Omental fat pad (tissue), 4 donors: ENCODE data around the gene CLPX. TPM values are rescaled to one million over a fixed set of nuclear protein-coding genes. Genes with fewer than 3 reads are reported as not detected.

Experiments
- ATAC-seq: fragments of 150-250 bp; one replicate; pipeline ENCODE4 v1.9.1; 2016; ENCODE audit warnings: mild to moderate bottlenecking, moderate library complexity; ENCODE audit not compliant: low FRiP score
- DNase-seq: peaks from one replicate; pipeline ENCODE4 v3.0.0-alpha.2; 2019; ENCODE audit warnings: low spot score
- CTCF ChIP-seq, 3 donors: fragments of 450-650 bp; IDR thresholded peaks; one replicate each; pipeline ENCODE4 v1.5.1; 2016 to 2017; ENCODE audit warnings: antibody characterized with exemption in 3 of 3, mild to moderate bottlenecking in 3 of 3, moderate library complexity in 2 of 3
- total RNA-seq, 4 donors: library from RNA; depleted of rRNA; stranded (reverse); fragments of >200 nt; gene quantifications; one replicate each; pipeline ENCODE4 v1.1.0, GENCODE V29; 2016

CLPX gene
- total RNA-seq, 4 donors from 2014 or later = 30.2 to 58.8 (median 37.7) TPM

GRCh38 chr15:65206750-65207149, 21.6 kb upstream of the CLPX start:
- DNase-seq (no peak), ATAC-seq (no peak)
- no peak for TF ChIP-seq CTCF (IDR thresholded peaks at IDR 0.05)

- ATAC-seq = no peak
- no peak for DNase-seq
- no peak for TF ChIP-seq CTCF (IDR thresholded peaks at IDR 0.05)
Observed at GRCh38 chr15:65204931-65205660, 20.0 kb upstream of the CLPX start.

GRCh38 chr15:65204236-65204930, 19.2 kb upstream of the CLPX start:
- DNase-seq = no peak
- no peak for TF ChIP-seq CTCF (IDR thresholded peaks at IDR 0.05)
- ATAC-seq = no peak

- no peak for ATAC-seq
- DNase-seq = no peak
- TF ChIP-seq CTCF (IDR thresholded peaks at IDR 0.05) = no peak
Observed at GRCh38 chr15:65201918-65202317, 16.8 kb upstream of the CLPX start.

- TF ChIP-seq CTCF (IDR thresholded peaks at IDR 0.05) = no peak
- DNase-seq = no peak
Observed at GRCh38 chr15:65198571-65198970, 13.4 kb upstream of the CLPX start.

GRCh38 chr15:65197337-65197645, 12.1 kb upstream of the CLPX start:
- ATAC-seq (no peak), DNase-seq (no peak)
- TF ChIP-seq CTCF (IDR thresholded peaks at IDR 0.05) = no peak

More at GRCh38 chr15:65198571-65198970, 13.4 kb upstream of the CLPX start:
- ATAC-seq = no peak
